WTC11 (cell line): ENCODE measurements around the gene APOD. TPM values are rescaled to one million over a fixed set of nuclear protein-coding genes. Genes with fewer than 3 reads are reported as not detected.

Experiments used
- ATAC-seq: fragments of 200-7000 bp; cut with Tn5 transposase; 2 replicates; pipeline ENCODE4 v1.10.0; 2021; ENCODE audit warnings: mild to moderate bottlenecking, moderate library complexity
- CTCF ChIA-PET: fragments of 300-600 bp; sonication (Branson Sonifier 250); formaldehyde crosslinking; loops from one replicate; lab custom pipeline; 2021; ENCODE audit warnings: antibody characterized with exemption; lab: Charles Lee
- POLR2A ChIA-PET: fragments of 350-600 bp; sonication (Branson Sonifier 250); formaldehyde crosslinking; loops from one replicate; lab custom pipeline; 2021; ENCODE audit warnings: antibody characterized with exemption; lab: Charles Lee
- DNase-seq: peaks from one replicate; pipeline ENCODE4 v3.0.0; 2021; ENCODE audit warnings: low spot score
- H3K27ac Mint-ChIP-seq: 2 replicates; pipeline ENCODE4 v1.8.0; 2021; ENCODE audit warnings: mixed read lengths
- H3K27me3 Mint-ChIP-seq: 2 replicates; pipeline ENCODE4 v1.8.0; 2021; ENCODE audit warnings: low read depth, mild to moderate bottlenecking, moderate library complexity, mixed read lengths
- H3K36me3 Mint-ChIP-seq: 2 replicates; pipeline ENCODE4 v1.8.0; 2021; ENCODE audit warnings: mixed read lengths
- H3K4me1 Mint-ChIP-seq: 2 replicates; pipeline ENCODE4 v1.8.0; 2022; ENCODE audit warnings: mixed read lengths
- H3K4me3 Mint-ChIP-seq: 2 replicates; pipeline ENCODE4 v1.8.0; 2021; ENCODE audit warnings: mild to moderate bottlenecking, moderate library complexity, mixed read lengths
- H3K9me3 Mint-ChIP-seq: 2 replicates; pipeline ENCODE4 v1.8.0; 2021; ENCODE audit warnings: mixed read lengths
- CBFB ChIP-seq: sonication (generic); formaldehyde crosslinking; IDR thresholded peaks from 2 replicates; pipeline ENCODE4 v1.8.1; 2022; ENCODE audit warnings: mild to moderate bottlenecking, low read depth, missing genetic modification reagents
- ELF4 ChIP-seq: sonication (generic); formaldehyde crosslinking; IDR thresholded peaks from 2 replicates; pipeline ENCODE4 v1.8.1; 2022; ENCODE audit warnings: low read depth, mild to moderate bottlenecking, moderate library complexity, missing genetic modification reagents
- FOXJ3 ChIP-seq: sonication (generic); formaldehyde crosslinking; IDR thresholded peaks from 2 replicates; pipeline ENCODE4 v1.9.0; 2021; ENCODE audit warnings: missing genetic modification reagents, mild to moderate bottlenecking, borderline replicate concordance
- GABPB1 ChIP-seq: sonication (generic); formaldehyde crosslinking; IDR thresholded peaks from 2 replicates; pipeline ENCODE4 v1.8.1; 2023; ENCODE audit warnings: mild to moderate bottlenecking, missing genetic modification reagents
- KAT7 ChIP-seq: sonication (generic); formaldehyde crosslinking; IDR thresholded peaks from 2 replicates; pipeline ENCODE4 v1.8.1; 2023; ENCODE audit warnings: missing genetic modification reagents, mild to moderate bottlenecking, borderline replicate concordance
- NR3C1 ChIP-seq: sonication (generic); formaldehyde crosslinking; conservative IDR thresholded peaks from 2 replicates; pipeline ENCODE4 v1.8.1; 2023; ENCODE audit warnings: low read depth, mild to moderate bottlenecking, missing genetic modification reagents
- RELA ChIP-seq: sonication (generic); formaldehyde crosslinking; IDR thresholded peaks from 2 replicates; pipeline ENCODE4 v1.8.1; 2022; ENCODE audit warnings: missing genetic modification reagents, mild to moderate bottlenecking, borderline replicate concordance
- SOX15 ChIP-seq: fragments of 250-450 bp; sonication (Bioruptor Pico); IDR thresholded peaks from 2 replicates; pipeline ENCODE4 v1.9.0; 2021; ENCODE audit warnings: mild to moderate bottlenecking
- SP1 ChIP-seq: sonication (generic); formaldehyde crosslinking; conservative IDR thresholded peaks from 2 replicates; pipeline ENCODE4 v1.8.1; 2022; ENCODE audit warnings: missing genetic modification reagents
- TCF7 ChIP-seq: sonication (generic); formaldehyde crosslinking; IDR thresholded peaks from 2 replicates; pipeline ENCODE4 v1.8.0; 2022; ENCODE audit warnings: mild to moderate bottlenecking, low read depth, missing genetic modification reagents, moderate library complexity
- TEAD1 ChIP-seq: sonication (generic); formaldehyde crosslinking; IDR thresholded peaks from 2 replicates; pipeline ENCODE4 v1.8.0; 2022; ENCODE audit warnings: mild to moderate bottlenecking, missing genetic modification reagents
- ZNF121 ChIP-seq: sonication (generic); formaldehyde crosslinking; IDR thresholded peaks from 2 replicates; pipeline ENCODE4 v1.8.0; 2023; ENCODE audit warnings: missing genetic modification reagents
- ZNF219 ChIP-seq: sonication (generic); formaldehyde crosslinking; IDR thresholded peaks from 2 replicates; pipeline ENCODE4 v1.8.0; 2023; ENCODE audit warnings: missing genetic modification reagents, mild to moderate bottlenecking, borderline replicate concordance
- ZNF423 ChIP-seq: fragments of 250-450 bp; sonication (Bioruptor Pico); IDR thresholded peaks from 2 replicates; pipeline ENCODE4 v2.1.2; 2022; ENCODE audit warnings: mild to moderate bottlenecking, moderate library complexity
- total RNA-seq: library from RNA; stranded (reverse); gene quantifications from 3 replicates; pipeline ENCODE4 v1.2.3, GENCODE V29; 2021
- TF ChIP-seq, protein P1 (sequence below): sonication (generic); formaldehyde crosslinking; IDR thresholded peaks from 2 replicates; pipeline ENCODE4 v1.8.1; 2023; ENCODE audit warnings: mild to moderate bottlenecking, missing genetic modification reagents, borderline replicate concordance
- TF ChIP-seq, protein P2 (sequence below): sonication (generic); formaldehyde crosslinking; IDR thresholded peaks from 2 replicates; pipeline ENCODE4 v1.8.0; 2023; ENCODE audit warnings: missing genetic modification reagents, mild to moderate bottlenecking, borderline replicate concordance
- TF ChIP-seq, protein P3 (sequence below): sonication (generic); formaldehyde crosslinking; conservative IDR thresholded peaks from 2 replicates; pipeline ENCODE4 v1.8.1; 2022; ENCODE audit warnings: mild to moderate bottlenecking, missing genetic modification reagents
- TF ChIP-seq, protein P4 (sequence below): fragments of 250-450 bp; sonication (Bioruptor Pico); conservative IDR thresholded peaks from 2 replicates; pipeline ENCODE4 v1.9.0; 2021; ENCODE audit warnings: mild to moderate bottlenecking
- TF ChIP-seq, protein P5 (sequence below): sonication (generic); formaldehyde crosslinking; IDR thresholded peaks from 2 replicates; pipeline ENCODE4 v1.8.1; 2023; ENCODE audit warnings: mild to moderate bottlenecking, moderate library complexity, missing genetic modification reagents

APOD gene
- total RNA-seq, 1 experiment from 2014 or later: not detected

DNA sequence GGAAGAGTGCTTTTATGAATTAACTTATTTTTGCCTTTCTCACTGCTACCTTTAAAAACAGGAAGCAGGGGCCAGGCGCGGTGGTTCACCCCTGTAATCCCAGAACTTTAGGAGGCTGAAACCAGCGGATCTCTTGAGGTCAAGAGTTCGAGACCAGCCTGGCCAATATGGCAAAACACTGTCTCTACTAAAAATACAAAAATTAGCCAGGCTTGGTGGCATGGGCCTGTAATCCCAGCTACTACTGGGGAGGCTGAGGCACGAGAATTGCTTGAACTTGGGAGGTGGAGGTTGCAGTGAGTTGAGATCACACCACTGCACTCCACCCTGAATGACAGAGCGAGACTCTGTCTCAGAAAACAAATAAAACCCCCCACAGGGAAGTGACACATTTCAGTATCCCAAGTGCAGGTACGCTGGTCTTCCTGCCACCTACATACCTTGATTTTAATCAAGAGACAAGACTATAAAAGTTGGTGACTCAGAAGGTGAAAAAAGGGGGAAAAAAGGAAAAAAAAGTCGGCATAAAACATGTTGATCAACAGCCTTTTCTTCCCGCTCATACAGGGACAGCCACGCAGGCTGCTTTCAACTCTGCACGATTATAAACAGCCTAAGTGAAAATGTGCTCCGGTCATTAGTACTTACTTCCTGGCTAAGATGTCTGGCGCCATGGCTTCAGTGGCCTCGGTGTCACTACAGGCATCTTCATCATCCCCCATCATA, 59.4 kb downstream of the APOD start:
- H3K9me3 Mint-ChIP-seq: no peaks in the 10 kb centered on the region
- DNase-seq: no peak
- no peak overlapping the region for H3K27ac Mint-ChIP-seq
- no peak for ATAC-seq
- POLR2A ChIA-PET: no interaction called here
- TF ChIP-seq KAT7 (no peak), CBFB (CRISPR knock-in tag) (no peak), ZNF121 (CRISPR knock-in tag) (no peak), TCF7 (CRISPR knock-in tag) (no peak), ELF4 (CRISPR knock-in tag) (no peak), RELA (CRISPR knock-in tag) (no peak), GABPB1 (CRISPR knock-in tag) (no peak), SP1 (CRISPR knock-in tag) (no peak), NR3C1 (CRISPR knock-in tag) (no peak), TEAD1 (CRISPR knock-in tag) (no peak), FOXJ3 (CRISPR knock-in tag) (no peak), ZNF423 (CRISPR knock-in tag) (no peak)
- TF ChIP-seq, protein P1, sequence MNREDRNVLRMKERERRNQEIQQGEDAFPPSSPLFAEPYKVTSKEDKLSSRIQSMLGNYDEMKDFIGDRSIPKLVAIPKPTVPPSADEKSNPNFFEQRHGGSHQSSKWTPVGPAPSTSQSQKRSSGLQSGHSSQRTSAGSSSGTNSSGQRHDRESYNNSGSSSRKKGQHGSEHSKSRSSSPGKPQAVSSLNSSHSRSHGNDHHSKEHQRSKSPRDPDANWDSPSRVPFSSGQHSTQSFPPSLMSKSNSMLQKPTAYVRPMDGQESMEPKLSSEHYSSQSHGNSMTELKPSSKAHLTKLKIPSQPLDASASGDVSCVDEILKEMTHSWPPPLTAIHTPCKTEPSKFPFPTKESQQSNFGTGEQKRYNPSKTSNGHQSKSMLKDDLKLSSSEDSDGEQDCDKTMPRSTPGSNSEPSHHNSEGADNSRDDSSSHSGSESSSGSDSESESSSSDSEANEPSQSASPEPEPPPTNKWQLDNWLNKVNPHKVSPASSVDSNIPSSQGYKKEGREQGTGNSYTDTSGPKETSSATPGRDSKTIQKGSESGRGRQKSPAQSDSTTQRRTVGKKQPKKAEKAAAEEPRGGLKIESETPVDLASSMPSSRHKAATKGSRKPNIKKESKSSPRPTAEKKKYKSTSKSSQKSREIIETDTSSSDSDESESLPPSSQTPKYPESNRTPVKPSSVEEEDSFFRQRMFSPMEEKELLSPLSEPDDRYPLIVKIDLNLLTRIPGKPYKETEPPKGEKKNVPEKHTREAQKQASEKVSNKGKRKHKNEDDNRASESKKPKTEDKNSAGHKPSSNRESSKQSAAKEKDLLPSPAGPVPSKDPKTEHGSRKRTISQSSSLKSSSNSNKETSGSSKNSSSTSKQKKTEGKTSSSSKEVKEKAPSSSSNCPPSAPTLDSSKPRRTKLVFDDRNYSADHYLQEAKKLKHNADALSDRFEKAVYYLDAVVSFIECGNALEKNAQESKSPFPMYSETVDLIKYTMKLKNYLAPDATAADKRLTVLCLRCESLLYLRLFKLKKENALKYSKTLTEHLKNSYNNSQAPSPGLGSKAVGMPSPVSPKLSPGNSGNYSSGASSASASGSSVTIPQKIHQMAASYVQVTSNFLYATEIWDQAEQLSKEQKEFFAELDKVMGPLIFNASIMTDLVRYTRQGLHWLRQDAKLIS: no peak
- TF ChIP-seq, protein P2, sequence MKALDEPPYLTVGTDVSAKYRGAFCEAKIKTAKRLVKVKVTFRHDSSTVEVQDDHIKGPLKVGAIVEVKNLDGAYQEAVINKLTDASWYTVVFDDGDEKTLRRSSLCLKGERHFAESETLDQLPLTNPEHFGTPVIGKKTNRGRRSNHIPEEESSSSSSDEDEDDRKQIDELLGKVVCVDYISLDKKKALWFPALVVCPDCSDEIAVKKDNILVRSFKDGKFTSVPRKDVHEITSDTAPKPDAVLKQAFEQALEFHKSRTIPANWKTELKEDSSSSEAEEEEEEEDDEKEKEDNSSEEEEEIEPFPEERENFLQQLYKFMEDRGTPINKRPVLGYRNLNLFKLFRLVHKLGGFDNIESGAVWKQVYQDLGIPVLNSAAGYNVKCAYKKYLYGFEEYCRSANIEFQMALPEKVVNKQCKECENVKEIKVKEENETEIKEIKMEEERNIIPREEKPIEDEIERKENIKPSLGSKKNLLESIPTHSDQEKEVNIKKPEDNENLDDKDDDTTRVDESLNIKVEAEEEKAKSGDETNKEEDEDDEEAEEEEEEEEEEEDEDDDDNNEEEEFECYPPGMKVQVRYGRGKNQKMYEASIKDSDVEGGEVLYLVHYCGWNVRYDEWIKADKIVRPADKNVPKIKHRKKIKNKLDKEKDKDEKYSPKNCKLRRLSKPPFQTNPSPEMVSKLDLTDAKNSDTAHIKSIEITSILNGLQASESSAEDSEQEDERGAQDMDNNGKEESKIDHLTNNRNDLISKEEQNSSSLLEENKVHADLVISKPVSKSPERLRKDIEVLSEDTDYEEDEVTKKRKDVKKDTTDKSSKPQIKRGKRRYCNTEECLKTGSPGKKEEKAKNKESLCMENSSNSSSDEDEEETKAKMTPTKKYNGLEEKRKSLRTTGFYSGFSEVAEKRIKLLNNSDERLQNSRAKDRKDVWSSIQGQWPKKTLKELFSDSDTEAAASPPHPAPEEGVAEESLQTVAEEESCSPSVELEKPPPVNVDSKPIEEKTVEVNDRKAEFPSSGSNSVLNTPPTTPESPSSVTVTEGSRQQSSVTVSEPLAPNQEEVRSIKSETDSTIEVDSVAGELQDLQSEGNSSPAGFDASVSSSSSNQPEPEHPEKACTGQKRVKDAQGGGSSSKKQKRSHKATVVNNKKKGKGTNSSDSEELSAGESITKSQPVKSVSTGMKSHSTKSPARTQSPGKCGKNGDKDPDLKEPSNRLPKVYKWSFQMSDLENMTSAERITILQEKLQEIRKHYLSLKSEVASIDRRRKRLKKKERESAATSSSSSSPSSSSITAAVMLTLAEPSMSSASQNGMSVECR (CRISPR knock-in tag): no peak
- TF ChIP-seq, protein P3, sequence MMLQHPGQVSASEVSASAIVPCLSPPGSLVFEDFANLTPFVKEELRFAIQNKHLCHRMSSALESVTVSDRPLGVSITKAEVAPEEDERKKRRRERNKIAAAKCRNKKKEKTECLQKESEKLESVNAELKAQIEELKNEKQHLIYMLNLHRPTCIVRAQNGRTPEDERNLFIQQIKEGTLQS (CRISPR knock-in tag): no peak
- TF ChIP-seq, all 79 proteins: peak for 0
- Mint-ChIP-seq H3K36me3 (no peaks in the 10 kb centered on the region), H3K4me3 (no peak overlapping the region), H3K4me1 (no peaks in the 10 kb centered on the region), H3K27me3 (no peaks in the 10 kb centered on the region)
- CTCF ChIA-PET: interaction anchor here (0.7 to 3.6 kb wide), 2 partner anchors 15 to 253 kb away, joined by 3 to 25 read pairs; partner anchors contain the start of gene XXYLT1

DNA sequence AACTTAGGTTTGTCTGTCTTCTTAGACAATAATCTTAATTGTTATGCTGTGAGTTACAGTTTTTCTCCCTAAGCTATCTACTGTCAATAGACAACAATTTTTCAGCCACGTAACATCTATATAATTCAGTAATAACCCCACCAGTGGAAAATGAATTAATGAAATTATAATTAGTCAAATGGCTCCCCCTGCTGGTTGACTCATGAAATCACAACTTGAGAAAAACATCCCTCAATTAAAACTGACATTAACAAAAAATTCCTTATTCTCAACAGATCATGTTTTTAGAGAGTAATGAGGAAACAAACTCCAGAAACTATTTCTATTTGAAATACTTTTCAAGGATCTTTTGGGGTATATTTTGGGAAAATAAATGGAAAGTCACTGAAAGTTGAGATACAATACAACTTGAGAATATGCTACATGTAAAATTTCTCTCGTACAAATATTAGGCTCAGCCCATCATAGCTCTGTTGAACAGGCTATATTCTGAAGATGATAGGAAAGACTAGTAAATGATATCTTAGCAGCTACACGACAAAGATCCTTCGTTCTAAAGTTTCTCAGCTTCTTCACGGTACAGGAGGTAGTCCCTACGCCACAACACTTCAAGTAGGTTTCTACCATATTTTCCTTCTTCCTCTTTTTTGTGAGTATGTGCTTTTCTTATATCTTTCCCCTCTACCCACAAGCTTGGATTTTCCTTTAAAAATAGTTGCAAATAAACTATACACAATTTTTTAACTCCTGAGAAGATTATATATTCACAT, 61.3 kb downstream of the APOD start:
- POLR2A ChIA-PET: no interaction called here
- ATAC-seq (no peak), DNase-seq (no peak)
- Mint-ChIP-seq H3K27me3 (no peaks in the 10 kb centered on the region), H3K4me1 (no peaks in the 10 kb centered on the region), H3K4me3 (no peak overlapping the region), H3K36me3 (peaks cover 12% of the 10 kb centered on the region), H3K9me3 (no peaks in the 10 kb centered on the region), H3K27ac (no peak overlapping the region)
- CTCF ChIA-PET: interaction anchor here (5.0 kb wide), 1 partner anchor 252 kb away, joined by 49 read pairs; the partner anchor contains the start of gene XXYLT1
- TF ChIP-seq, protein P4, sequence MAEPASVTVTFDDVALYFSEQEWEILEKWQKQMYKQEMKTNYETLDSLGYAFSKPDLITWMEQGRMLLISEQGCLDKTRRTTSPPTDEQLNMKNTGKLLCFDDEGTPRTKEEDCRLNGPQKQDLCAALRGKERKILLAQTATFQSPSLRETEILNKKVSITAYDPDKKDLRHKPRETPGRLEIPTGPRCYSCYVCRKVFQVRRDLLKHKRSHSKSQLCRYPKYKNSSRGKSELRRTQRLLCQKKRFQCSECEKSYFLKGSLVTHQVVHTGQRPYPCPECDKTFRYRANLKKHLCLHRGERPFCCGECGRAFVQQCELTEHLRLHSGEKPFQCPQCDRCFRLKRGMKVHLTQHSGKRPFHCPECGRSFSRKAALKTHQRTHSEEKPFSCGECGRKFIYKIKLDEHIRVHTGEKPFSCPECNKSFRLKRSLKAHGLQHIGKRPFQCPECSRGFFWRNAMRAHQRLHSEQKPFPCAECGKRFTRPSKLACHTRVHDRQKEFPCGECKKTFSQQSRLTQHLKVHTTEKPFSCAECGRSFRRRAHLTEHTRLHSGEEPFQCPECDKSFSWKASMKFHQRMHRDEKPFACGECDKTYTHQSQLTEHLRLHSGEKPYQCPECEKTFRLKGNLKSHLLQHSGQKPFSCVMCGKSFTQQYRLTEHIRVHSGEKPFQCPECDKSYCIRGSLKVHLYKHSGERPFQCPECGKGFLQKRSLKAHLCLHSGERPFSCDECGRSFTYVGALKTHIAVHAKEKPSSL (CRISPR knock-in tag): no peak
- TF ChIP-seq, protein P5, sequence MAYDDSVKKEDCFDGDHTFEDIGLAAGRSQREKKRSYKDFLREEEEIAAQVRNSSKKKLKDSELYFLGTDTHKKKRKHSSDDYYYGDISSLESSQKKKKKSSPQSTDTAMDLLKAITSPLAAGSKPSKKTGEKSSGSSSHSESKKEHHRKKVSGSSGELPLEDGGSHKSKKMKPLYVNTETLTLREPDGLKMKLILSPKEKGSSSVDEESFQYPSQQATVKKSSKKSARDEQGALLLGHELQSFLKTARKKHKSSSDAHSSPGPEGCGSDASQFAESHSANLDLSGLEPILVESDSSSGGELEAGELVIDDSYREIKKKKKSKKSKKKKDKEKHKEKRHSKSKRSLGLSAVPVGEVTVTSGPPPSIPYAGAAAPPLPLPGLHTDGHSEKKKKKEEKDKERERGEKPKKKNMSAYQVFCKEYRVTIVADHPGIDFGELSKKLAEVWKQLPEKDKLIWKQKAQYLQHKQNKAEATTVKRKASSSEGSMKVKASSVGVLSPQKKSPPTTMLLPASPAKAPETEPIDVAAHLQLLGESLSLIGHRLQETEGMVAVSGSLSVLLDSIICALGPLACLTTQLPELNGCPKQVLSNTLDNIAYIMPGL: no peak
- TF ChIP-seq SOX15: no peak
- TF ChIP-seq ZNF219 (CRISPR knock-in tag): no peak
